Naive B cell (primary cell): ENCODE measurements around the gene CUL9. TPM values are rescaled to one million over a fixed set of nuclear protein-coding genes. Genes with fewer than 3 reads are reported as not detected.

Experiments
- ATAC-seq, 2 donors: fragments of 150-1000 bp; cut with Tn5 transposase; 2 replicates each; pipeline ENCODE4 v1.10.0; 2021; ENCODE audit warnings: low read depth in 2 of 2, mild to moderate bottlenecking in 2 of 2, moderate library complexity in 2 of 2
- DNase-seq: peaks from one replicate; pipeline ENCODE4 v3.0.0; 2022
- H3K27ac Mint-ChIP-seq, 6 donors: one replicate each; pipeline ENCODE4 v1.8.0; 2020 to 2022; ENCODE audit warnings: mild to moderate bottlenecking in 6 of 6, mixed read lengths in 6 of 6, moderate library complexity in 5 of 6, inconsistent platforms in 2 of 6
- H3K27me3 Mint-ChIP-seq, 3 donors: one replicate each; pipeline ENCODE4 v1.8.0; 2021 to 2022; ENCODE audit warnings: mixed read lengths in 3 of 3, mild to moderate bottlenecking in 1 of 3
- H3K36me3 Mint-ChIP-seq, 2 donors: one replicate each; pipeline ENCODE4 v1.8.0; 2020 to 2022; ENCODE audit warnings: mixed read lengths in 2 of 2, inconsistent platforms in 1 of 2, mild to moderate bottlenecking in 1 of 2
- H3K4me1 Mint-ChIP-seq, 3 donors: one replicate each; pipeline ENCODE4 v1.8.0; 2020 to 2022; ENCODE audit warnings: mixed read lengths in 3 of 3, inconsistent platforms in 1 of 3, mild to moderate bottlenecking in 1 of 3, moderate library complexity in 1 of 3
- H3K4me3 Mint-ChIP-seq, 8 donors: one replicate each; pipeline ENCODE4 v1.8.0; 2020 to 2022; ENCODE audit warnings: mild to moderate bottlenecking in 8 of 8, mixed read lengths in 8 of 8, moderate library complexity in 8 of 8, inconsistent platforms in 2 of 8
- H3K9me3 Mint-ChIP-seq, 7 donors: one replicate each; pipeline ENCODE4 v1.8.0; 2020 to 2022; ENCODE audit warnings: mixed read lengths in 7 of 7, mild to moderate bottlenecking in 5 of 7, inconsistent platforms in 2 of 7, moderate library complexity in 1 of 7
- polyA plus RNA-seq, 6 donors: library from polyadenylated mRNA; unstranded; fragments of 300-500 nt; fragmentation: Illumina TruSeq; gene quantifications; one replicate each; pipeline ENCODE4 v1.2.3, GENCODE V29; 2021; ENCODE audit warnings: low read depth in 6 of 6

Gene CUL9
- polyA plus RNA-seq, 6 donors from 2014 or later: 1.2 to 16.5 (median 9.5) TPM

- peak overlapping the region in 4 of 6 donors; percentile 58 to 94 (median 90) for H3K27ac Mint-ChIP-seq
- ATAC-seq (no peak), DNase-seq (no peak)
- H3K27me3 Mint-ChIP-seq: peaks cover 25 to 34% (median 29%) of the 10 kb centered on the region in 3 donors
- no peaks in the 10 kb centered on the region for H3K9me3 Mint-ChIP-seq
- H3K4me3 Mint-ChIP-seq: peak overlapping the region in 5 of 8 donors; percentile 87 to 97 (median 92)
- peaks cover 23 to 26% (median 24%) of the 10 kb centered on the region in 3 donors for H3K4me1 Mint-ChIP-seq
- no peaks in the 10 kb centered on the region for H3K36me3 Mint-ChIP-seq
Measured at GRCh38 chr6:43248101-43248500, 66.1 kb downstream of the CUL9 start.

GRCh38 chr6:43248791-43249190 is 66.8 kb downstream of the CUL9 start:
- Mint-ChIP-seq H3K27ac (no peak overlapping the region), H3K4me3 (peak overlapping the region in 3 of 8 donors; percentile 74 to 92 (median 87))
- no peak for DNase-seq

GRCh38 chr6:43250992-43251373 is 69.0 kb downstream of the CUL9 start:
- Mint-ChIP-seq H3K4me1 (peaks cover 23 to 26% (median 23%) of the 10 kb centered on the region in 3 donors), H3K4me3 (peak overlapping the region in 1 of 8 donors; percentile 6), H3K27me3 (peaks cover 37 to 60% (median 44%) of the 10 kb centered on the region in 3 donors), H3K36me3 (no peaks in the 10 kb centered on the region), H3K27ac (peak overlapping the region in 1 of 6 donors; percentile 40), H3K9me3 (no peaks in the 10 kb centered on the region)
- no peak for DNase-seq
- no peak for ATAC-seq

More at GRCh38 chr6:43248791-43249190, 66.8 kb downstream of the CUL9 start:
- Mint-ChIP-seq H3K4me1 (peaks cover 23 to 26% (median 24%) of the 10 kb centered on the region in 3 donors), H3K36me3 (no peaks in the 10 kb centered on the region), H3K9me3 (no peaks in the 10 kb centered on the region), H3K27me3 (peaks cover 31 to 41% (median 32%) of the 10 kb centered on the region in 3 donors)
- ATAC-seq: no peak

GRCh38 chr6:43253401-43253800 is 71.4 kb downstream of the CUL9 start:
- peaks cover 35 to 71% (median 60%) of the 10 kb centered on the region in 3 donors for H3K27me3 Mint-ChIP-seq

GRCh38 chr6:43254138-43254817 is 72.3 kb downstream of the CUL9 start:
- no peak for DNase-seq
- Mint-ChIP-seq H3K36me3 (no peaks in the 10 kb centered on the region), H3K27me3 (peaks cover 35 to 77% (median 65%) of the 10 kb centered on the region in 3 donors), H3K9me3 (no peaks in the 10 kb centered on the region), H3K4me3 (no peak overlapping the region), H3K27ac (no peak overlapping the region), H3K4me1 (peaks cover 5 to 12% (median 8%) of the 10 kb centered on the region in 3 donors)
- no peak for ATAC-seq

More at GRCh38 chr6:43253401-43253800, 71.4 kb downstream of the CUL9 start:
- Mint-ChIP-seq H3K4me1 (peaks cover 5 to 12% (median 8%) of the 10 kb centered on the region in 3 donors), H3K36me3 (no peaks in the 10 kb centered on the region), H3K9me3 (no peaks in the 10 kb centered on the region), H3K27ac (no peak overlapping the region), H3K4me3 (no peak overlapping the region)
- ATAC-seq (no peak), DNase-seq (no peak)

- H3K9me3 Mint-ChIP-seq: no peaks in the 10 kb centered on the region
- H3K27ac Mint-ChIP-seq: no peak overlapping the region
- no peak overlapping the region for H3K4me3 Mint-ChIP-seq
- no peak for ATAC-seq
- H3K36me3 Mint-ChIP-seq: no peaks in the 10 kb centered on the region
- no peak for DNase-seq
- peaks cover 5 to 12% (median 8%) of the 10 kb centered on the region in 3 donors for H3K4me1 Mint-ChIP-seq
- H3K27me3 Mint-ChIP-seq: peaks cover 35 to 82% (median 70%) of the 10 kb centered on the region in 3 donors
Measured at GRCh38 chr6:43254846-43255245, 72.8 kb downstream of the CUL9 start.

GRCh38 chr6:43255408-43256054 is 73.5 kb downstream of the CUL9 start:
- ATAC-seq (no peak), DNase-seq (no peak)
- H3K4me1 Mint-ChIP-seq: peaks cover 5 to 12% (median 8%) of the 10 kb centered on the region in 3 donors
- H3K27ac Mint-ChIP-seq: peak overlapping the region in 1 of 6 donors; percentile 86
- H3K27me3 Mint-ChIP-seq: peaks cover 33 to 85% (median 70%) of the 10 kb centered on the region in 3 donors
- H3K4me3 Mint-ChIP-seq: no peak overlapping the region
- H3K36me3 Mint-ChIP-seq: no peaks in the 10 kb centered on the region
- H3K9me3 Mint-ChIP-seq: no peaks in the 10 kb centered on the region

- Mint-ChIP-seq H3K27me3 (peaks cover 20 to 75% (median 58%) of the 10 kb centered on the region in 3 donors), H3K4me3 (no peak overlapping the region)
Measured at GRCh38 chr6:43256670-43257366, 74.8 kb downstream of the CUL9 start.

GRCh38 chr6:43257367-43258145 is 75.6 kb downstream of the CUL9 start:
- H3K4me1 Mint-ChIP-seq: peaks cover 0 to 8% (median 4%) of the 10 kb centered on the region in 3 donors
- H3K27ac Mint-ChIP-seq: peak overlapping the region in 2 of 6 donors; percentile 34 to 56
- H3K9me3 Mint-ChIP-seq: no peaks in the 10 kb centered on the region
- peaks cover 17 to 73% (median 50%) of the 10 kb centered on the region in 3 donors for H3K27me3 Mint-ChIP-seq
- no peak for DNase-seq
- no peak for ATAC-seq
- H3K4me3 Mint-ChIP-seq: no peak overlapping the region
- H3K36me3 Mint-ChIP-seq: no peaks in the 10 kb centered on the region

More at GRCh38 chr6:43256670-43257366, 74.8 kb downstream of the CUL9 start:
- peak overlapping the region in 1 of 6 donors; percentile 23 for H3K27ac Mint-ChIP-seq
- H3K4me1 Mint-ChIP-seq: peaks cover 0 to 2% (median 0%) of the 10 kb centered on the region in 3 donors
- H3K9me3 Mint-ChIP-seq: no peaks in the 10 kb centered on the region
- H3K36me3 Mint-ChIP-seq: no peaks in the 10 kb centered on the region
- ATAC-seq: no peak
- DNase-seq: no peak

GRCh38 chr6:43258180-43258579 is 76.2 kb downstream of the CUL9 start:
- H3K27me3 Mint-ChIP-seq: peaks cover 12 to 67% (median 44%) of the 10 kb centered on the region in 3 donors
- peaks cover under 1 to 10% (median 4%) of the 10 kb centered on the region in 3 donors for H3K4me1 Mint-ChIP-seq
- no peaks in the 10 kb centered on the region for H3K9me3 Mint-ChIP-seq
- DNase-seq: no peak
- H3K27ac Mint-ChIP-seq: no peak overlapping the region
- no peak overlapping the region for H3K4me3 Mint-ChIP-seq
- H3K36me3 Mint-ChIP-seq: no peaks in the 10 kb centered on the region
- ATAC-seq: no peak

- DNase-seq (no peak), ATAC-seq (no peak)
- no peaks in the 10 kb centered on the region for H3K9me3 Mint-ChIP-seq
- H3K27me3 Mint-ChIP-seq: peaks cover 11 to 58% (median 42%) of the 10 kb centered on the region in 3 donors
- H3K4me1 Mint-ChIP-seq: peaks cover 7 to 15% (median 11%) of the 10 kb centered on the region in 3 donors
- H3K36me3 Mint-ChIP-seq: no peaks in the 10 kb centered on the region
- H3K4me3 Mint-ChIP-seq: peak overlapping the region in 1 of 8 donors; percentile 41
- no peak overlapping the region for H3K27ac Mint-ChIP-seq
Measured at GRCh38 chr6:43258807-43259686, 77.1 kb downstream of the CUL9 start.

- no peak for ATAC-seq
Measured at GRCh38 chr6:43260791-43261190, 78.8 kb downstream of the CUL9 start.

More at GRCh38 chr6:43260791-43261190, 78.8 kb downstream of the CUL9 start:
- peaks cover 6 to 50% (median 42%) of the 10 kb centered on the region in 3 donors for H3K27me3 Mint-ChIP-seq
- DNase-seq: no peak
- no peaks in the 10 kb centered on the region for H3K9me3 Mint-ChIP-seq
- no peaks in the 10 kb centered on the region for H3K36me3 Mint-ChIP-seq
- no peak overlapping the region for H3K4me3 Mint-ChIP-seq
- no peak overlapping the region for H3K27ac Mint-ChIP-seq
- H3K4me1 Mint-ChIP-seq: peaks cover 7 to 15% (median 11%) of the 10 kb centered on the region in 3 donors
